Right atrium auricular region (tissue), 2 donors: ENCODE results near the gene GMCL2. TPM values are rescaled to one million over a fixed set of nuclear protein-coding genes. Genes with fewer than 3 reads are reported as not detected.

Source experiments
- DNase-seq: peaks from one replicate; pipeline ENCODE4 v3.0.0-alpha.2; 2019; ENCODE audit warnings: low spot score
- H3K27ac ChIP-seq, 2 donors: fragments of 200-600 bp; sonication (generic); 1 replicate in 1 of 2; 2 replicates in 1 of 2; pipeline ENCODE4 v1.5.1; 2016 to 2019
- H3K27me3 ChIP-seq, 2 donors: fragments of 200-600 bp; sonication (generic); one replicate each; pipeline versions ENCODE4 v1.5.1 to v1.6.0; 2017 to 2019
- H3K36me3 ChIP-seq: fragments of 200-600 bp; sonication (generic); one replicate; pipeline ENCODE4 v1.5.1; 2016
- H3K4me1 ChIP-seq, 2 donors: fragments of 200-600 bp; sonication (generic); one replicate each; pipeline versions ENCODE4 v1.5.1 to v1.6.0; 2017 to 2019
- H3K4me3 ChIP-seq, 2 donors: fragments of 200-600 bp; sonication (generic); 1 replicate in 1 of 2; 2 replicates in 1 of 2; pipeline ENCODE4 v1.5.1; 2017 to 2019; ENCODE audit warnings: mild to moderate bottlenecking in 1 of 2, moderate library complexity in 1 of 2
- H3K9me3 ChIP-seq, 2 donors: fragments of 200-600 bp; sonication (generic); one replicate each; pipeline ENCODE4 v1.5.1; 2019
- CTCF ChIP-seq, 2 donors: fragments of 200-600 bp; sonication (generic); IDR thresholded peaks; one replicate each; pipeline ENCODE4 v1.5.1; 2019; ENCODE audit warnings: antibody characterized with exemption in 2 of 2
- total RNA-seq, 2 donors: library from RNA; depleted of rRNA; stranded (reverse); fragments of >200 nt; gene quantifications; one replicate each; pipeline ENCODE4 v1.1.0, GENCODE V29; 2016

The GMCL2 gene
- total RNA-seq, 2 donors from 2014 or later: not detected

DNA sequence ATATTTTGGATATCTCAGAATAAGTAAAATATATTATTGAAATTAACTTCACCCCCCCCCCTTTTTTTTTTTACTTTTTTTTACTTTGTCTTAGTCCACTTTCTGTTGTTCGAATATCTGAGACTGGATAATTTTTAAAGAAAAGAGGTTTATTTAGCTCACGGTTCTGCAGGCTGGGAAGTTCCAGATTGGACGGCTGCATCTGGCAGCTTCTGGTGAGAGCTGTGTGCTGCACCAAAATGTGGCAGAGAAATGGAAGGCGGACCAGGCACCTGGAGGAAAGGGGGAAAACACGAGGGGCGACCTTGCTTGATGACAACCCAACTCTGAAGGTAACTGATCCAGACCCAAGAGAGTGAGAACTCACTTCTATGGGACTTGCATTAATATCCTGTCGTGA lies 5.6 kb upstream of the GMCL2 start:
- H3K4me3 ChIP-seq: no peak overlapping the region
- DNase-seq: no peak
- H3K9me3 ChIP-seq: no peaks in the 10 kb centered on the region
- H3K4me1 ChIP-seq: no peaks in the 10 kb centered on the region
- TF ChIP-seq CTCF (IDR thresholded peaks at IDR 0.05): no peak
- no peaks in the 10 kb centered on the region for H3K27me3 ChIP-seq
- H3K27ac ChIP-seq: no peak overlapping the region
- no peaks in the 10 kb centered on the region for H3K36me3 ChIP-seq

- Histone ChIP-seq H3K27me3 (no peaks in the 10 kb centered on the region), H3K36me3 (no peaks in the 10 kb centered on the region), H3K4me3 (no peak overlapping the region), H3K9me3 (no peaks in the 10 kb centered on the region), H3K27ac (no peak overlapping the region), H3K4me1 (no peaks in the 10 kb centered on the region)
- DNase-seq: no peak
- no peak for TF ChIP-seq CTCF (IDR thresholded peaks at IDR 0.05)
Observed at GRCh38 chr5:178192244-178192643, 5.1 kb upstream of the GMCL2 start.

DNA sequence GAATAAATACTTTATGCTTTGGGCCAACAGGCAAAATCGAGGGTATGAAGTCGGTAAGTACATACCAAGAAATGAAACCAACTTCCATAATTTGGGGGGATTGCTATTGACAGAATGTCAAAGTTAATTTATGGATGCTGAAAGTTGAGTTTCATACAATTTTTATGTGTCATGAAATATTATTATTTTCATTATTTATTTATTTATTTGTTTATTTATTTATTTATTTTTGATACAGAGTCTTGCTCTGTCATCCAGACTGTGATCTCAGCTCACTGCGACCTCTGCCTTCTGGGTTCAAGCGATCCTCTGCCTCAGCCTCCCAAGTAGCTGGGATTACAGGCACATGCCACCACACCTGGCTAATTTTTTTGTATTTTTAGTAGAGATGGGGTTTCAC lies 4.5 kb upstream of the GMCL2 start:
- no peak for DNase-seq
- no peak for TF ChIP-seq CTCF (IDR thresholded peaks at IDR 0.05)
- no peaks in the 10 kb centered on the region for H3K27me3 ChIP-seq

DNA sequence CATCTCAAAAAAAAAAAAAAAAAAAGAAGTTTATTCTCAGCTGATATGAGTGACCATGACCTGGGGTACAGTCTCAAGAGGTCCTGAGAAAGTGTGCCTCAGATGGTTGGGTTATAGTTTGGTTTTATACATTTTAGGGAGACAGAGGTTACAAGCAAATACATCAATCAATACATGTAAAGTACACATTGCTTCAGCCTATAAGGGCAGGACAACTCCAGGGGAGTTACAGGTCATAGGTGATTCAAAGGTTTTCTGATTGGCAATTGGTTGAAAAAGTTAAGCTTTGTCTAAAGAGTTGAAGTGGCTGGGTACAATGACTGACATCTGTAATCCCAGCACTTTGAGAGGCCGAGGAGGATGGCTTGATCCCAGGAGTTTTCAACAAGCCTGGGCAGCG lies 2.3 kb upstream of the GMCL2 start:
- H3K36me3 ChIP-seq: no peaks in the 10 kb centered on the region
- H3K27me3 ChIP-seq: no peaks in the 10 kb centered on the region
- DNase-seq: no peak
- no peaks in the 10 kb centered on the region for H3K9me3 ChIP-seq
- no peak overlapping the region for H3K27ac ChIP-seq
- TF ChIP-seq CTCF (IDR thresholded peaks at IDR 0.05): no peak
- H3K4me3 ChIP-seq: no peak overlapping the region
- H3K4me1 ChIP-seq: no peaks in the 10 kb centered on the region

More for the DNA sequence above, 4.5 kb upstream of the GMCL2 start:
- Histone ChIP-seq H3K4me1 (no peaks in the 10 kb centered on the region), H3K36me3 (no peaks in the 10 kb centered on the region), H3K27ac (no peak overlapping the region), H3K4me3 (no peak overlapping the region), H3K9me3 (no peaks in the 10 kb centered on the region)

DNA sequence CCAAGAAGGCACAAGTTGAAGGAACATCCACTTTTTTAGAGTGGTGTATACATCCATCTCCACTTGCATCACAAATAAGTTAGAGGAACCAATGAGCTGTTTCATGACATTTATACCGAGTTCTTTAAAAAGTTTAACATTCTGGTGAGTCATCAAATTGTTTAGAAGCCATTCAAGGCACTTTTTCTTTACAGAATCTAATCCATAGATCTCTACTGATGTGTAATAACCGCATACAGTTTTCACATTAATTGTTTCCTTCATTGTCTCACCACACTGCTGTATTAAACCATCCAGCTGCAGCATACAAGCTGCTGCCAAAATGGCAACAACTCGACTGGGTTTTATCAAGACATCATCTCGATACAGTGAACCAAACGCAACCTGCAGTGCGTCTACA lies 744 bp downstream of the GMCL2 start:
- Histone ChIP-seq H3K36me3 (no peaks in the 10 kb centered on the region), H3K4me1 (no peaks in the 10 kb centered on the region), H3K4me3 (no peak overlapping the region), H3K27ac (no peak overlapping the region), H3K9me3 (no peaks in the 10 kb centered on the region), H3K27me3 (no peaks in the 10 kb centered on the region)
- DNase-seq: no peak
- TF ChIP-seq CTCF (IDR thresholded peaks at IDR 0.05): no peak

DNA sequence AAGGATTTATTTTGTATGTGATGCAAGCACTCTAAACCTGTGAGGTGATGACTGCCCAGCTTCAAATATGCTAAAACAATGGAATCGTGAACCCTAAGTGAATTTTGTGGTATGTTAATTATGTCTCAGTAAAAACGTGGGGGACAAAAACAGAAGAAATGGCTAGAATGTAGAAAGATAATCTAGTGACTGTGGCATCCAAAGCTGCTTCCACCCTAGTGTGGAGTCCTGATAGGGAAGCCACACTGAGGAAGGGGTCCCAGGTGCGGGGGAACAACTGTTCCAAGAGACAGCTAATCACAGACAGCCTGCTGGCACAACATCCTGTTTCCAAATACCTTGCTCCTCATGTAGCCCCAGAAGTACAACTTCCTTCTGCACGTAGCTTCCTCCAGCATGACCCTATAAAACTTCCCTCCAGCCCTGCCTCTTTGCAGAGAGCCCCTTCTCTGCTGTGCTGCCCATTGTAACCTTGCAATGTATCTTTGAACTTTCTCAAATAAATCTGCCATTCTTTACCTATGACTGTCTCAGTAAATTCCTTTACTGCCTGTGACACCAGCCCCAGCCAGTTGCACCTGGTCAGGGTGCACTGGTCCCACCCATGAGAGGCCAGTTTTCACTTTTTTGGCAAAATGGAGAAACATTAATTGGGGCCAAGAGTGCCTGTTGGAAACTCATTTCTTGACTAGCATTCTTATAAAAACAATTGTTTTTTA lies 4.9 kb downstream of the GMCL2 start:
- no peaks in the 10 kb centered on the region for H3K36me3 ChIP-seq
- no peak for TF ChIP-seq CTCF (IDR thresholded peaks at IDR 0.05)
- DNase-seq: no peak
- no peaks in the 10 kb centered on the region for H3K4me1 ChIP-seq
- H3K4me3 ChIP-seq: no peak overlapping the region
- no peaks in the 10 kb centered on the region for H3K27me3 ChIP-seq
- no peak overlapping the region for H3K27ac ChIP-seq
- H3K9me3 ChIP-seq: no peaks in the 10 kb centered on the region
